ENCODE data around the gene SLC23A3. TPM values are rescaled to one million over a fixed set of nuclear protein-coding genes. Genes with fewer than 3 reads are reported as not detected.
A peak's percentile ranks its signal among the peaks of the same experiment; 100 is the strongest.

SLC23A3 gene
- total and polyA plus RNA-seq, 10 of the 15 experiments (the other 5 are each of a cell fraction or from before 2014, with no cell fraction given), result 0.07 to 1.0 (median 0.40) TPM; not detected in 1

- TF ChIP-seq, protein P1, sequence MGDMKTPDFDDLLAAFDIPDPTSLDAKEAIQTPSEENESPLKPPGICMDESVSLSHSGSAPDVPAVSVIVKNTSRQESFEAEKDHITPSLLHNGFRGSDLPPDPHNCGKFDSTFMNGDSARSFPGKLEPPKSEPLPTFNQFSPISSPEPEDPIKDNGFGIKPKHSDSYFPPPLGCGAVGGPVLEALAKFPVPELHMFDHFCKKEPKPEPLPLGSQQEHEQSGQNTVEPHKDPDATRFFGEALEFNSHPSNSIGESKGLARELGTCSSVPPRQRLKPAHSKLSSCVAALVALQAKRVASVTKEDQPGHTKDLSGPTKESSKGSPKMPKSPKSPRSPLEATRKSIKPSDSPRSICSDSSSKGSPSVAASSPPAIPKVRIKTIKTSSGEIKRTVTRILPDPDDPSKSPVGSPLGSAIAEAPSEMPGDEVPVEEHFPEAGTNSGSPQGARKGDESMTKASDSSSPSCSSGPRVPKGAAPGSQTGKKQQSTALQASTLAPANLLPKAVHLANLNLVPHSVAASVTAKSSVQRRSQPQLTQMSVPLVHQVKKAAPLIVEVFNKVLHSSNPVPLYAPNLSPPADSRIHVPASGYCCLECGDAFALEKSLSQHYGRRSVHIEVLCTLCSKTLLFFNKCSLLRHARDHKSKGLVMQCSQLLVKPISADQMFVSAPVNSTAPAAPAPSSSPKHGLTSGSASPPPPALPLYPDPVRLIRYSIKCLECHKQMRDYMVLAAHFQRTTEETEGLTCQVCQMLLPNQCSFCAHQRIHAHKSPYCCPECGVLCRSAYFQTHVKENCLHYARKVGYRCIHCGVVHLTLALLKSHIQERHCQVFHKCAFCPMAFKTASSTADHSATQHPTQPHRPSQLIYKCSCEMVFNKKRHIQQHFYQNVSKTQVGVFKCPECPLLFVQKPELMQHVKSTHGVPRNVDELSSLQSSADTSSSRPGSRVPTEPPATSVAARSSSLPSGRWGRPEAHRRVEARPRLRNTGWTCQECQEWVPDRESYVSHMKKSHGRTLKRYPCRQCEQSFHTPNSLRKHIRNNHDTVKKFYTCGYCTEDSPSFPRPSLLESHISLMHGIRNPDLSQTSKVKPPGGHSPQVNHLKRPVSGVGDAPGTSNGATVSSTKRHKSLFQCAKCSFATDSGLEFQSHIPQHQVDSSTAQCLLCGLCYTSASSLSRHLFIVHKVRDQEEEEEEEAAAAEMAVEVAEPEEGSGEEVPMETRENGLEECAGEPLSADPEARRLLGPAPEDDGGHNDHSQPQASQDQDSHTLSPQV (IDR thresholded peaks at IDR 0.05), result 0 out of 2 replicates have a peak, but pooled peaks have one; percentile 22
- TF ChIP-seq SRF (IDR thresholded peaks at IDR 0.05; ENCODE audit: low read depth in 2 of 2, low read length in 2 of 2) (peak; percentile 71 to 86), NRF1 (conservative IDR thresholded peaks at IDR 0.05; ENCODE audit: low read depth, low read length) (peak; percentile 45), TCF12 (IDR thresholded peaks at IDR 0.05; ENCODE audit: low read depth, low read length) (peak; percentile 34; the same call in 1 of the 2 replicates), DPF2 (IDR thresholded peaks at IDR 0.05) (peak; percentile 65; the same call in 1 of the 2 replicates), FOXK2 (IDR thresholded peaks at IDR 0.05) (peak; percentile 45; the same call in 1 of the 2 replicates), ZBTB40 (IDR thresholded peaks at IDR 0.05; ENCODE audit: borderline replicate concordance) (peak; percentile 29; the same call in 1 of the 2 replicates), HDGF (IDR thresholded peaks at IDR 0.05) (0 out of 2 replicates have a peak, but pooled peaks have one; percentile 40), BACH1 (IDR thresholded peaks at IDR 0.05; ENCODE audit: borderline replicate concordance) (peak; percentile 79; the same call in 1 of the 2 replicates), ASH2L (IDR thresholded peaks at IDR 0.05; ENCODE audit: borderline replicate concordance, low read depth) (no peak), SMARCA5 (IDR thresholded peaks at IDR 0.05) (0 out of 2 replicates have a peak, but pooled peaks have one; percentile 53), TCF7 (IDR thresholded peaks at IDR 0.05; ENCODE audit: borderline replicate concordance) (no peak), SMC3 (IDR thresholded peaks at IDR 0.05; ENCODE audit: borderline replicate concordance, low read length) (no peak), SMAD5 (IDR thresholded peaks at IDR 0.05; ENCODE audit: low read depth) (peak; percentile 92; the same call in 1 of the 2 replicates), LARP7 (IDR thresholded peaks at IDR 0.05) (0 out of 2 replicates have a peak, but pooled peaks have one; percentile 71), TBL1XR1 (IDR thresholded peaks at IDR 0.05; ENCODE audit: low read depth, low read length) (no peak; the same call in 1 of the 2 replicates), SIN3A (IDR thresholded peaks at IDR 0.05; ENCODE audit: low read depth, low read length) (peak; percentile 40; the same call in 1 of the 2 replicates), MXI1 (IDR thresholded peaks at IDR 0.05; ENCODE audit: low read depth, low read length) (peak; percentile 54), POLR2AphosphoS2 (IDR thresholded peaks at IDR 0.05; ENCODE audit: low read depth, low read length) (peak; percentile 95; the same call in 1 of the 2 replicates)
- TF ChIP-seq, protein P2, sequence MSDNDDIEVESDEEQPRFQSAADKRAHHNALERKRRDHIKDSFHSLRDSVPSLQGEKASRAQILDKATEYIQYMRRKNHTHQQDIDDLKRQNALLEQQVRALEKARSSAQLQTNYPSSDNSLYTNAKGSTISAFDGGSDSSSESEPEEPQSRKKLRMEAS (IDR thresholded peaks at IDR 0.05; ENCODE audit: low read depth, low read length), result no peak; the same call in 1 of the 2 replicates
- TF ChIP-seq, protein P3, sequence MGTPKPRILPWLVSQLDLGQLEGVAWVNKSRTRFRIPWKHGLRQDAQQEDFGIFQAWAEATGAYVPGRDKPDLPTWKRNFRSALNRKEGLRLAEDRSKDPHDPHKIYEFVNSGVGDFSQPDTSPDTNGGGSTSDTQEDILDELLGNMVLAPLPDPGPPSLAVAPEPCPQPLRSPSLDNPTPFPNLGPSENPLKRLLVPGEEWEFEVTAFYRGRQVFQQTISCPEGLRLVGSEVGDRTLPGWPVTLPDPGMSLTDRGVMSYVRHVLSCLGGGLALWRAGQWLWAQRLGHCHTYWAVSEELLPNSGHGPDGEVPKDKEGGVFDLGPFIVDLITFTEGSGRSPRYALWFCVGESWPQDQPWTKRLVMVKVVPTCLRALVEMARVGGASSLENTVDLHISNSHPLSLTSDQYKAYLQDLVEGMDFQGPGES (IDR thresholded peaks at IDR 0.05), result no peak
These were observed 36.7 kb upstream of the SLC23A3 start, which contains the start of gene ZFAND2B (continued) for GRCh38 chr2:219206328-219207133.
